Testis (tissue), 2 donors: ENCODE results near the gene DGKH.

Source experiments
- CTCF ChIP-seq, 3 experiments: fragments of 450-650 bp in 2 of 3; fragments of 200-600 bp in 1 of 3; sonication (generic) in 1 of 3; IDR thresholded peaks; one replicate each; pipeline ENCODE4 v1.5.1; 2016 to 2019; ENCODE audit warnings: antibody characterized with exemption in 3 of 3, mild to moderate bottlenecking in 2 of 3, moderate library complexity in 1 of 3
- POLR2A ChIP-seq: fragments of 450-650 bp; IDR thresholded peaks from one replicate; pipeline ENCODE4 v1.6.1; 2017; ENCODE audit warnings: antibody characterized with exemption, mild to moderate bottlenecking, moderate library complexity

GRCh38 chr13:42061943-42062342 lies 13.5 kb downstream of the DGKH start:
- TF ChIP-seq CTCF (IDR thresholded peaks at IDR 0.05) (no peak), POLR2A (no peak)
